DOHH2 (cell line): Measurements from ENCODE around the gene PAN3.

ENCODE experiments used
- CTCF ChIP-seq: fragments of 200-600 bp; sonication (generic); IDR thresholded peaks from one replicate; pipeline ENCODE4 v1.5.1; 2014; ENCODE audit warnings: antibody characterized with exemption, mild to moderate bottlenecking, low read depth, low read length; ENCODE audit not compliant: poor library complexity, severe bottlenecking
- EZH2phosphoT487 ChIP-seq: fragments of 200-600 bp; sonication (generic); IDR thresholded peaks from 2 replicates; pipeline ENCODE4 v1.6.1; 2017; ENCODE audit warnings: borderline replicate concordance, mild to moderate bottlenecking, antibody characterized with exemption, low read length, moderate library complexity, mixed read lengths

- TF ChIP-seq EZH2phosphoT487, result no peak
- TF ChIP-seq CTCF, result no peak
Measured at GRCh38 chr13:28282451-28282850, 144.1 kb downstream of the PAN3 start.
